G401 (cell line): ENCODE results near the gene LRRIQ4. TPM values are rescaled to one million over a fixed set of nuclear protein-coding genes. Genes with fewer than 3 reads are reported as not detected.

Source experiments
- DNase-seq: peaks from one replicate; pipeline ENCODE4 v3.0.0-alpha.2; 2015; ENCODE audit warnings: low spot score
- in situ Hi-C: cut with HindIII; loops from 2 replicates; pipeline ENCODE4 v1.10.0; 2016; ENCODE audit warnings: low sequenced_read_pairs, mixed read lengths
- total RNA-seq: library from RNA; depleted of rRNA; stranded (reverse); fragments of >200 nt; shearing (Covaris generic); gene quantifications from 2 replicates; pipeline ENCODE4 v1.2.3, GENCODE V29; 2014; rRNA removed

LRRIQ4 gene
- not detected in 2 replicates for total RNA-seq

DNA sequence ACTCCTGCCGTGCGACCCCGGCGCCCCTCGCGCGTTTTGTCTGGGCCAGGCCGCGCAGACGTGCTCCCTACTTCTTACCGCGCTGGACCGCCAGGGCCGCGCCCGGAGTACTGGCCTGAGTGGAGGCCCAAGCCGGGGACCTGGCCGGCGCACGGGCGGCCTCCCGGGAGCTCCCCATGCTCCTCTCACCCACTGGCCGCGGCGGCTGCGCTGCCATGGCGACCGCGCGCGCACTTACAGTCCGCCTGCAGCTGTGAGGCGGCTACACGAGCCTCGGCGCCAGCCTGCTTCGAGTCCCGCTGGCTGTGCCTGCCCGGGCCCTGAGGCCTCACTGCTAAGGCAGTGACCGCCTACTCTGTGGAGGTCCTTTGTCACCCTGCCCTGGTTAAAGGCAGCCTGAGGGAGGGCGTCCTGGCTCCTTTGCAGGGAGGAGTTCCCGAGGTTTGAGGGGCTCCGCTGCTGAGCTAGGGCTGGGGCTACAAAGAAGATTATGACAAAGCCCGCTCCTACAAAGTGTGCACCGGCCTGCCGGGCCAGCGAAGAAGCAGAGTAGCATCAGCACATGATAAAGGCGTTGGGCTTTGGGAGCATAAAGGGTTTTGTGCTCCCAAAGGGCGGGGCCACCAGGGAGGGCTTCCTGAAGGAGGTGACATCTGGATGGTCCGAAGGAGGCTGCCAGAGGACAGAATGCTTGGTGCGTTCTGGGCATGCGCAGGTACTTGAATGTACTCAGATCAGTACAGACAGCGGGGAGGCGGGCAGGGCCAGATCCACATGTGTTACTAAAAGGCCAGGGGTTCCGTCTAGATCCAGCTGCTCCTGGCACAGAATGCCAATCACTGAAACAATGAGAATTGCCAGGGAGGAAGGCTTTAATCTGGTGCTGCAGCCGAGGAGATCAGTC, at the start of gene LRRIQ4, which contains the start of gene LRRC34:
LRRIQ4 (plus strand) TSS at position 539 of the 904 bp plus-strand sequence. CDS start 9,052 bp downstream, outside the sequence.
LRRC34 (minus strand) TSS at position 573 of the 904 bp plus-strand sequence; CDS start at position 217, 356 bp downstream.
- DNase-seq: peak; percentile 27
- in situ Hi-C loops: no loop called here

- DNase-seq: peak; percentile 77
These were observed 48.3 kb upstream of the LRRIQ4 start for GRCh38 chr3:169764312-169764881.

GRCh38 chr3:169764882-169765612, 47.6 kb upstream of the LRRIQ4 start, which contains the start of gene TERC:
Gene TERC (minus strand): TSS chr3:169765060.
- in situ Hi-C loops: no loop called here
- DNase-seq: peak; percentile 96

More at GRCh38 chr3:169764312-169764881, 48.3 kb upstream of the LRRIQ4 start:
- in situ Hi-C loops: no loop called here

- DNase-seq: peak; percentile 77
- in situ Hi-C loops: no loop called here
These were observed 43.1 kb upstream of the LRRIQ4 start, which contains the start of gene ACTRT3 for GRCh38 chr3:169769287-169770181. Gene ACTRT3 (minus strand): TSS chr3:169769561. CDS start chr3:169769520, 41 bp downstream.

DNA sequence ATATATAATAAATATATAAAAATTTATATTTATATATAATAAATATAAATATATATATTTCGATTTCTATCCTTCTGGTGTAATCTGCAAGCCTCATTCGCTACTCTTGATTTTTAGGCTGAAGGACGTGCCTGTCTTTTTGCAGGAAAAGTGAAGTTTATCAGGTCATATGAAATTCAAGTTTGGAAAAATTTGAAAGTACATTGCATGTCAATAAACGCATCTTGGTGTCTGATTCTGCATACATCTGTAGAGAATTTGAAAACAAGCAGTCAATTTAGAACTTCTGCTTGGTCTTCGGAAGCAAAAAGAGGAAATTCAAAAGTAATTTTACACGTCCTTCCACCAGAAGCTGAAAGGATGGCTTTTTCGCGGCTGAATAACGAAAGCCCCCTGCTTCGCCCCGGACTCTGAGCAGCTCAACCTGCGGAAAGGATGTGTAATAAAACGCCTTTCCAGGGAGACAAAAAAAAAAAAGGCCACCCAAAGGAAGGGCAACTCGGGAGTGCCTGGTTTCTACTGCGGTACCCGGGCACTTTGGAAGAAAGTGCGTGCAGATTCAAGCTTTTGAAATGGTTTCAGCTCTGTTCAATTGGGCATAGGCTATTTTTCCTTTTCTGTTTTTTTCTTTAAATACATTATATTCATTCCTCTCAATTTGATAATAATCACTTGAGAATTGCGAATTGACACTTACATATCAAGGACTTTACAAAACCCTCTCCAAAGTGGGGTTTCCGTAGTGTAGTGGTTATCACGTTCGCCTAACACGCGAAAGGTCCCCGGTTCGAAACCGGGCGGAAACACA, 41.0 kb upstream of the LRRIQ4 start:
- peak; percentile 88 for DNase-seq
- in situ Hi-C loops: no loop called here

- in situ Hi-C loops: no loop called here
- peak; percentile 92 for DNase-seq
These were observed 40.3 kb upstream of the LRRIQ4 start for GRCh38 chr3:169772305-169772896.

DNA sequence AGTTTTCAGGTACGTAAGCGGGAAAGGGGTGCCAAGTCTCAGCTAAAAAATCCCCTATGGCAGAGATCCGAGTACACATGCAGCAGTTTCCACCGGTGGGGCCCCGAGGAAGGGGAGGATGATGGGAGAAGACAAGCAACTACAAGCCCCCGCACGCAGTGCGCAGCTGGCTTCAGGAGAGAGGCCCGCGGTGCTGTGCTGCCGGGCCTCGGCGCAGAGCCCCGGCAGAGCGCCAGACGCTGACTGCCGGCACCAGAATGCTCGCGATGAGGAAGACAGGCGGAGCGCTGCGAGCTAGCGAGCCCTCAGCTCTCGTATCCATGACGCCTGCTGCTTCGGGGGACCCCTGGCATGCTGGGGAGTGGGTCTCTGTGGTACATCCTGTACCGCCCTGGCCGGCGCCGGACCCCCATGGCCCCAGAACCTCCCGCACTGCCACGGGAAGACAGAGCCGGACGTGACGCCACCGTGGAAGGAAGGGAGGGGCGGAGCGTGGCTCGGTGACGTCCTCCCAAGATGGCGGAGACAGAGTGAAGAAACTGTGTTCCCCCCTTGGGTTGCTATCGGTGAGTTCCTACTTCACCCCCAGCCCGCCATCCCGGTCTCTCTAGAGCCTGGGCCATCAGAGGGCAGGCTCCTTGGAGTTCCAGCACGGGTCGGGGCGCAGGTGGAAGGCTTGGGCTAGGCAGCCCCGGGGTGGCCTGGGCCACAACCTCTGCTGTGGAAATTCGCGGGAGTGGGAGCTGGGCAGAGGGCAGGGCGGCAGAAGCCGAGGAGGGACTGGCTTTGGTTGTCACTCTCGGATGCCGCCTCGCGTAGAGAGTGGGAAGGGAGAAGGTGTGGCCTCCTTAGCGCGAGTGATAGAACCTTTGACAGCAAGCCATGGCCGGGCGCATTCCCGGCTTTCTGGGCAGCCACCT, 39.5 kb upstream of the LRRIQ4 start, which contains the start of gene MYNN:
MYNN (plus strand) TSS at position 500 of the 920 bp plus-strand sequence. CDS start 900 bp downstream, outside the sequence.
- in situ Hi-C loops: no loop called here

DNA sequence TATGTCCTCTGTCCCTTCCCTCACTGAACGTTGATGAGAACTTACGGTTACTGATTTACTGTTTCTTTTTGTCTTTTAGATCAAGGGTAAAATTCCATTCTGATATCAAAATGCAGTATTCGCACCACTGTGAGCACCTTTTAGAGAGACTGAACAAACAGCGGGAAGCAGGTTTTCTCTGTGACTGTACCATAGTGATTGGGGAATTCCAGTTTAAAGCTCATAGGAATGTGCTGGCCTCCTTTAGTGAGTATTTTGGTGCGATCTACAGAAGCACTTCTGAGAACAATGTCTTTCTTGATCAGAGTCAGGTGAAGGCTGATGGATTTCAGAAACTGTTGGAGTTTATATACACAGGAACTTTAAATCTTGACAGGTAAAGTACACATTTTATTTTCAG, 38.5 kb upstream of the LRRIQ4 start:
- in situ Hi-C loops: no loop called here
- DNase-seq: no peak

More for the DNA sequence above, 39.5 kb upstream of the LRRIQ4 start, which contains the start of gene MYNN:
- DNase-seq: peak; percentile 93

GRCh38 chr3:169777822-169778221, 34.8 kb upstream of the LRRIQ4 start:
- in situ Hi-C loops: no loop called here
- no peak for DNase-seq

GRCh38 chr3:169780742-169781141, 31.9 kb upstream of the LRRIQ4 start:
- no peak for DNase-seq
- in situ Hi-C loops: no loop called here

DNA sequence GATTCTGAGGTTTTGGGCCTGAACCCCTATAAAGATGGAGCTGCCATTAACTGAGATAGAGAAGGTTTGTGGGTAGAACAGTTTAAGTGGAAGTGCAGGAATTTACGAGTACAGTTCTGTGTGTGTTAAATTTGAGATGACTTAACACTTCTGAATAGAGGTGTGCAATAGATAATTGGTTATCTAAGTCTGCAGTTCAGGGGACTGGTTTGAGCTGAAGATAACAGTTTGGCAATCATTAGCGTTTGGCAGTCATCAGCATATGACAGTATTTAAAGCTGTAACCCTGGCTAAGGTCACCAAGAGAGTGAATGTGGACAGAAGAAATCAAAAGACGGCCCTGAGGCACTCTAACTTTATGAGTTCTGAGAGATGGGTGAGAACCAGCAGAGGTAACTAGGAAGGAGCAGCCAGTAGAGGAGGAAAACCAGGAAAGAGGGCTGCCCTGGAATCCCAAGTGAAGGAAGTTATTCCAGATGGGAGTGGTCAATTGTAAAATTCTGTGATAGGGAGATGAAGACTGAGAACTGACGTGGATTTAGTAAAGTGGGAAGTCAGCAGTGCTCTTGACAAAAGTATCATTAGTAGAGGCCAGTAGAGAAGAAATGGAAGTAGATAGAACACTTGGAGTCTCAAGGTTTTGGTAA, 31.3 kb upstream of the LRRIQ4 start:
- DNase-seq: no peak
- in situ Hi-C loops: no loop called here

- in situ Hi-C loops: no loop called here
- no peak for DNase-seq
These were observed 25.6 kb upstream of the LRRIQ4 start for GRCh38 chr3:169787120-169787519.

GRCh38 chr3:169787791-169788190, 24.9 kb upstream of the LRRIQ4 start:
- DNase-seq: no peak
- in situ Hi-C loops: no loop called here

DNA sequence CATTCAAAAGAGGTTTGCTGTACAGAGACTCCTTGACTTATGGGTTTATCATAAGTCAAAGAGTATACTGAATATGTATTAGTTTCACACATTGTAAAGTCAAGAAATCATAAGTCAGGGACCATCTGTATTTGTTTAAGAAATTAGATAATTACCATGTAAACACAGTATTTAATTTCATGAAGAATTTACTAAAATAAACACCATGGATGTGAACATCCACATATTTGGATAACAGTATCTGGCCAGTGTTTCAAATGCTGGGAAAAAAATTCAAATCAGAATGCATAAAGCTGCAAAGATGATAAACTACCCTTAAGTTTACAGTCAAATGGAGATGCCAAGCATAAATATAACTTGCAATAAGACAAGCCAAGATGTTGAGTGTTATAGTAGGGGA, 22.5 kb upstream of the LRRIQ4 start:
- in situ Hi-C loops: no loop called here
- no peak for DNase-seq

DNA sequence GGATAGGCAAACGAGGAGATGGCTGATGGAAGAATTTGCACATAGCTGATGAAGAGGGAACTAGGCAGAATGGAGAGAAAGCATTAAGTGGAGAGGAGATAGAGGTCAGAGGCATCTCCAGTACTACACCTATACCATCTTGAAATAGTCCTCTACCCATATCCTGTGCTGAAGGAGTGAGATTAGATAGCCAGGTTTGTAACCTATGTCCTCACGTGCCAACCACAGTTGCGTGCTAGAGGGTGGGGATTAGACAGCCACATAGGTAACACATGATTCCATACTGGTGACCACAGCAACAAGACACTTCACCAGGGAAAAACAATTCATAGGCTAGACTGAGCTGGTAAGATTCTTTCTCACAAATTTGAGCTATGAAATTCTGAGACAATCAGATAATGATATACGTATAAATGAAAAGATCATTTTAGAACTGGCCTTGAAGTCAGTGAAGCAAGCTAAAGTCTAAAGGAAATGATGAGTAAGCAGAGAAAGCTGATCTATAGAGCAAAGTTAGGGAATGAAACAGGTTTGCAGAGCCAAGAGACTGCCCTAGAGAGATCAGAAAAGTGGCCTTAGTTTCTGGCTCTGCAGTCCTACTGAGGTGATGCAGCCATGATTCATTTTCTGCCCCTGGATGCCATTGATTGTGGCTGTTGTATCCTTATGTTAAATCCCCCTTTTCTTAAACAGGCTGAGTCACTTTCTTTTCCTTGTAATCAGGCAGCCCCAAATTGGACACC, 21.8 kb upstream of the LRRIQ4 start:
- DNase-seq: no peak
- in situ Hi-C loops: no loop called here
